Naive B cell (primary cell): ENCODE results near the gene DAAM2. TPM values are rescaled to one million over a fixed set of nuclear protein-coding genes. Genes with fewer than 3 reads are reported as not detected.
A peak's percentile ranks its signal among the peaks of the same experiment; 100 is the strongest.

Experiments used
- ATAC-seq, 2 donors: fragments of 150-1000 bp; cut with Tn5 transposase; 2 replicates each; pipeline ENCODE4 v1.10.0; 2021; ENCODE audit warnings: low read depth in 2 of 2, mild to moderate bottlenecking in 2 of 2, moderate library complexity in 2 of 2
- DNase-seq: peaks from one replicate; pipeline ENCODE4 v3.0.0; 2022
- H3K27ac Mint-ChIP-seq, 6 donors: one replicate each; pipeline ENCODE4 v1.8.0; 2020 to 2022; ENCODE audit warnings: mild to moderate bottlenecking in 6 of 6, mixed read lengths in 6 of 6, moderate library complexity in 5 of 6, inconsistent platforms in 2 of 6
- H3K27me3 Mint-ChIP-seq, 3 donors: one replicate each; pipeline ENCODE4 v1.8.0; 2021 to 2022; ENCODE audit warnings: mixed read lengths in 3 of 3, mild to moderate bottlenecking in 1 of 3
- H3K36me3 Mint-ChIP-seq, 2 donors: one replicate each; pipeline ENCODE4 v1.8.0; 2020 to 2022; ENCODE audit warnings: mixed read lengths in 2 of 2, inconsistent platforms in 1 of 2, mild to moderate bottlenecking in 1 of 2
- H3K4me1 Mint-ChIP-seq, 3 donors: one replicate each; pipeline ENCODE4 v1.8.0; 2020 to 2022; ENCODE audit warnings: mixed read lengths in 3 of 3, inconsistent platforms in 1 of 3, mild to moderate bottlenecking in 1 of 3, moderate library complexity in 1 of 3
- H3K4me3 Mint-ChIP-seq, 8 donors: one replicate each; pipeline ENCODE4 v1.8.0; 2020 to 2022; ENCODE audit warnings: mild to moderate bottlenecking in 8 of 8, mixed read lengths in 8 of 8, moderate library complexity in 8 of 8, inconsistent platforms in 2 of 8
- H3K9me3 Mint-ChIP-seq, 7 donors: one replicate each; pipeline ENCODE4 v1.8.0; 2020 to 2022; ENCODE audit warnings: mixed read lengths in 7 of 7, mild to moderate bottlenecking in 5 of 7, inconsistent platforms in 2 of 7, moderate library complexity in 1 of 7
- polyA plus RNA-seq, 6 donors: library from polyadenylated mRNA; unstranded; fragments of 300-500 nt; fragmentation: Illumina TruSeq; gene quantifications; one replicate each; pipeline ENCODE4 v1.2.3, GENCODE V29; 2021; ENCODE audit warnings: low read depth in 6 of 6

DAAM2 gene
- polyA plus RNA-seq, 6 donors from 2014 or later: not detected

- Mint-ChIP-seq H3K27me3 (peaks cover 27 to 68% (median 58%) of the 10 kb centered on the region in 3 donors), H3K4me3 (no peak overlapping the region), H3K36me3 (no peaks in the 10 kb centered on the region), H3K27ac (peak overlapping the region in 1 of 6 donors; percentile 3), H3K4me1 (peaks cover 4 to 9% (median 7%) of the 10 kb centered on the region in 3 donors), H3K9me3 (peaks cover 0 to 2% (median 0%) of the 10 kb centered on the region in 7 donors)
- no peak for ATAC-seq
- DNase-seq: no peak
These were observed 140.3 kb downstream of the DAAM2 start for GRCh38 chr6:39932386-39932910.

- H3K27me3 Mint-ChIP-seq: peaks cover 40 to 80% (median 66%) of the 10 kb centered on the region in 3 donors
- H3K4me1 Mint-ChIP-seq: peaks cover 4 to 9% (median 7%) of the 10 kb centered on the region in 3 donors
- H3K4me3 Mint-ChIP-seq: peak overlapping the region; percentile 58 to 86 (median 74)
- DNase-seq (no peak), ATAC-seq (no peak)
- no peaks in the 10 kb centered on the region for H3K36me3 Mint-ChIP-seq
- peak overlapping the region in 3 of 6 donors; percentile 47 to 66 (median 49) for H3K27ac Mint-ChIP-seq
- H3K9me3 Mint-ChIP-seq: peaks cover 0 to 2% (median 0%) of the 10 kb centered on the region in 7 donors
These were observed 141.5 kb downstream of the DAAM2 start for GRCh38 chr6:39933669-39934130.

- DNase-seq (no peak), ATAC-seq (peak; percentile 21 to 48)
- peaks cover 0 to 2% (median 0%) of the 10 kb centered on the region in 7 donors for H3K9me3 Mint-ChIP-seq
These were observed 142.1 kb downstream of the DAAM2 start, which contains the start of gene MOCS1 for GRCh38 chr6:39934131-39934757. MOCS1 (minus strand) TSS chr6:39934462; CDS start chr6:39934417, 45 bp downstream.

GRCh38 chr6:39935241-39935640, 143.1 kb downstream of the DAAM2 start:
- no peak for DNase-seq
- Mint-ChIP-seq H3K27ac (no peak overlapping the region), H3K4me3 (no peak overlapping the region), H3K4me1 (peaks cover 4 to 9% (median 7%) of the 10 kb centered on the region in 3 donors), H3K9me3 (peaks cover 0 to 2% (median 0%) of the 10 kb centered on the region in 7 donors), H3K36me3 (no peaks in the 10 kb centered on the region), H3K27me3 (peaks cover 44 to 71% (median 63%) of the 10 kb centered on the region in 3 donors)
- ATAC-seq: no peak

More at GRCh38 chr6:39934131-39934757, 142.1 kb downstream of the DAAM2 start, which contains the start of gene MOCS1:
- peaks cover 41 to 81% (median 67%) of the 10 kb centered on the region in 3 donors for H3K27me3 Mint-ChIP-seq
- H3K4me3 Mint-ChIP-seq: peak within 1 kb of the TSS; percentile 58 to 86 (median 74)
- H3K36me3 Mint-ChIP-seq: no peaks in the 10 kb centered on the region
- H3K4me1 Mint-ChIP-seq: peaks cover 4 to 9% (median 7%) of the 10 kb centered on the region in 3 donors
- H3K27ac Mint-ChIP-seq: peak within 1 kb of the TSS in 3 of 6 donors; percentile 47 to 66 (median 49)

- Mint-ChIP-seq H3K4me3 (peak overlapping the region in 1 of 8 donors; percentile 0), H3K27ac (no peak overlapping the region), H3K36me3 (no peaks in the 10 kb centered on the region), H3K27me3 (peaks cover 50 to 64% (median 57%) of the 10 kb centered on the region in 3 donors), H3K9me3 (peaks cover 0 to 2% (median 0%) of the 10 kb centered on the region in 7 donors), H3K4me1 (peaks cover 4 to 9% (median 7%) of the 10 kb centered on the region in 3 donors)
- ATAC-seq: no peak
- no peak for DNase-seq
These were observed 144.7 kb downstream of the DAAM2 start for GRCh38 chr6:39936857-39937256.

- Mint-ChIP-seq H3K27ac (no peak overlapping the region), H3K36me3 (no peaks in the 10 kb centered on the region), H3K27me3 (peaks cover 48 to 56% (median 50%) of the 10 kb centered on the region in 3 donors), H3K4me1 (peaks cover 4 to 9% (median 7%) of the 10 kb centered on the region in 3 donors), H3K4me3 (no peak overlapping the region), H3K9me3 (no peaks in the 10 kb centered on the region)
- no peak for DNase-seq
- no peak for ATAC-seq
These were observed 145.6 kb downstream of the DAAM2 start for GRCh38 chr6:39937686-39938333.

- peaks cover 39 to 45% (median 44%) of the 10 kb centered on the region in 3 donors for H3K27me3 Mint-ChIP-seq
- no peak for ATAC-seq
- no peaks in the 10 kb centered on the region for H3K36me3 Mint-ChIP-seq
- H3K9me3 Mint-ChIP-seq: no peaks in the 10 kb centered on the region
- no peak for DNase-seq
- H3K4me3 Mint-ChIP-seq: no peak overlapping the region
- no peak overlapping the region for H3K27ac Mint-ChIP-seq
- H3K4me1 Mint-ChIP-seq: peaks cover 0 to 2% (median under 1%) of the 10 kb centered on the region in 3 donors
These were observed 146.8 kb downstream of the DAAM2 start for GRCh38 chr6:39938773-39939654.

- H3K36me3 Mint-ChIP-seq: no peaks in the 10 kb centered on the region
- no peak for ATAC-seq
These were observed 149.0 kb downstream of the DAAM2 start for GRCh38 chr6:39941138-39941537.

GRCh38 chr6:39941820-39942219, 149.6 kb downstream of the DAAM2 start:
- Mint-ChIP-seq H3K4me1 (no peaks in the 10 kb centered on the region), H3K4me3 (no peak overlapping the region), H3K27me3 (peaks cover 28 to 35% (median 33%) of the 10 kb centered on the region in 3 donors), H3K9me3 (no peaks in the 10 kb centered on the region), H3K36me3 (no peaks in the 10 kb centered on the region), H3K27ac (no peak overlapping the region)
- DNase-seq (no peak), ATAC-seq (no peak)

More at GRCh38 chr6:39941138-39941537, 149.0 kb downstream of the DAAM2 start:
- H3K4me3 Mint-ChIP-seq: no peak overlapping the region
- DNase-seq: no peak
- H3K27me3 Mint-ChIP-seq: peaks cover 28 to 42% (median 37%) of the 10 kb centered on the region in 3 donors
- H3K27ac Mint-ChIP-seq: no peak overlapping the region
- no peaks in the 10 kb centered on the region for H3K9me3 Mint-ChIP-seq
- H3K4me1 Mint-ChIP-seq: no peaks in the 10 kb centered on the region

GRCh38 chr6:39942903-39943580, 150.9 kb downstream of the DAAM2 start:
- Mint-ChIP-seq H3K4me1 (no peaks in the 10 kb centered on the region), H3K36me3 (no peaks in the 10 kb centered on the region), H3K27me3 (peaks cover 18 to 32% (median 23%) of the 10 kb centered on the region in 3 donors), H3K4me3 (no peak overlapping the region), H3K9me3 (no peaks in the 10 kb centered on the region), H3K27ac (no peak overlapping the region)
- DNase-seq: no peak
- ATAC-seq: no peak

GRCh38 chr6:39945626-39946025, 153.4 kb downstream of the DAAM2 start:
- H3K9me3 Mint-ChIP-seq: no peaks in the 10 kb centered on the region

GRCh38 chr6:39947611-39948068, 155.5 kb downstream of the DAAM2 start:
- no peaks in the 10 kb centered on the region for H3K4me1 Mint-ChIP-seq
- H3K27me3 Mint-ChIP-seq: peaks cover 7 to 16% (median 11%) of the 10 kb centered on the region in 3 donors
- H3K27ac Mint-ChIP-seq: peak overlapping the region in 1 of 6 donors; percentile 45
- no peaks in the 10 kb centered on the region for H3K36me3 Mint-ChIP-seq
- H3K9me3 Mint-ChIP-seq: no peaks in the 10 kb centered on the region
- DNase-seq (no peak), ATAC-seq (no peak)
- no peak overlapping the region for H3K4me3 Mint-ChIP-seq

More at GRCh38 chr6:39945626-39946025, 153.4 kb downstream of the DAAM2 start:
- no peak for DNase-seq
- Mint-ChIP-seq H3K27ac (no peak overlapping the region), H3K36me3 (no peaks in the 10 kb centered on the region), H3K4me3 (no peak overlapping the region), H3K4me1 (no peaks in the 10 kb centered on the region), H3K27me3 (peaks cover 7 to 22% (median 11%) of the 10 kb centered on the region in 3 donors)
- no peak for ATAC-seq
